ENCODE measurements around the gene PIK3R5.

DNA sequence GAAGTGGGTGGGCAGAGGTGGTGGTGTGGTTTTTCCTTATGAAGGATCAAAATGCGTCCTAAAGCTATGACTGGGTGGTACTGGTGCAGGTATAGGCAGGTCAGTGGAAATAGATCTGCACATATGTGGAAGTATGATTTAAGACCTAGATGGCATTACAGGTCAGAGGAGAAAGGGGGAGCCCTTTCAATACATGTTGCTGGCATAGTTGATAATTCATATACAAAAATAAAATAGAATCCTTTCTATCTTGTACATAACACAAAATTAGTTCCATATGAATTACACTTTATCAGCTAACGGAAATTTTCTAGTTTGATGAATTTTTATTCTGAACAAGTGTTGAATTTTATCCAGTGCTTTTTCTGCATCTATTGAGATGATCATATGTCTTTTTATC lies 20.8 kb upstream of the PIK3R5 start:
- TF ChIP-seq, protein P1, sequence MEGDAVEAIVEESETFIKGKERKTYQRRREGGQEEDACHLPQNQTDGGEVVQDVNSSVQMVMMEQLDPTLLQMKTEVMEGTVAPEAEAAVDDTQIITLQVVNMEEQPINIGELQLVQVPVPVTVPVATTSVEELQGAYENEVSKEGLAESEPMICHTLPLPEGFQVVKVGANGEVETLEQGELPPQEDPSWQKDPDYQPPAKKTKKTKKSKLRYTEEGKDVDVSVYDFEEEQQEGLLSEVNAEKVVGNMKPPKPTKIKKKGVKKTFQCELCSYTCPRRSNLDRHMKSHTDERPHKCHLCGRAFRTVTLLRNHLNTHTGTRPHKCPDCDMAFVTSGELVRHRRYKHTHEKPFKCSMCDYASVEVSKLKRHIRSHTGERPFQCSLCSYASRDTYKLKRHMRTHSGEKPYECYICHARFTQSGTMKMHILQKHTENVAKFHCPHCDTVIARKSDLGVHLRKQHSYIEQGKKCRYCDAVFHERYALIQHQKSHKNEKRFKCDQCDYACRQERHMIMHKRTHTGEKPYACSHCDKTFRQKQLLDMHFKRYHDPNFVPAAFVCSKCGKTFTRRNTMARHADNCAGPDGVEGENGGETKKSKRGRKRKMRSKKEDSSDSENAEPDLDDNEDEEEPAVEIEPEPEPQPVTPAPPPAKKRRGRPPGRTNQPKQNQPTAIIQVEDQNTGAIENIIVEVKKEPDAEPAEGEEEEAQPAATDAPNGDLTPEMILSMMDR (IDR thresholded peaks at IDR 0.05) = peak in 1 of 12 donors; percentile 13
- no peak for TF ChIP-seq POLR2A (IDR thresholded peaks at IDR 0.05)

All from heart left ventricle (tissue), 13 donors.